Measurements from ENCODE around the gene AZGP1. TPM values are rescaled to one million over a fixed set of nuclear protein-coding genes. Genes with fewer than 3 reads are reported as not detected.

AZGP1 gene
- total RNA-seq, 1 donor from 2014 or later: 0.75 TPM

- no peaks in the 10 kb centered on the region for H3K36me3 ChIP-seq (ENCODE audit: control insufficient read depth, insufficient read depth, low read length)
- no peak for TF ChIP-seq CTCF (IDR thresholded peaks at IDR 0.05; ENCODE audit: insufficient read depth, low read length, poor library complexity, severe bottlenecking)
- H3K27me3 ChIP-seq (ENCODE audit: control insufficient read depth, insufficient read depth, low read length): peaks cover 14% of the 10 kb centered on the region
- no peak for DNase-seq (ENCODE audit: low read depth)
- no peak overlapping the region for H3K4me3 ChIP-seq (ENCODE audit: low read depth, low read length)
These were observed 46.1 kb downstream of the AZGP1 start for GRCh38 chr7:99929730-99930053.

GRCh38 chr7:99928994-99929729 lies 46.7 kb downstream of the AZGP1 start, which contains the start of gene GJC3:
Gene GJC3 (minus strand): TSS chr7:99929620. CDS start chr7:99929620, 0 bp downstream.
- no peak for DNase-seq (ENCODE audit: low read depth)
- Histone ChIP-seq H3K36me3 (ENCODE audit: control insufficient read depth, insufficient read depth, low read length) (no peaks in the 10 kb centered on the region), H3K4me3 (ENCODE audit: low read depth, low read length) (peak within 1 kb of the TSS; percentile 13), H3K27me3 (ENCODE audit: control insufficient read depth, insufficient read depth, low read length) (peaks cover 13% of the 10 kb centered on the region)
- TF ChIP-seq CTCF (IDR thresholded peaks at IDR 0.05; ENCODE audit: insufficient read depth, low read length, poor library complexity, severe bottlenecking): peak; percentile 28

GRCh38 chr7:99928188-99928587 lies 47.6 kb downstream of the AZGP1 start:
- TF ChIP-seq CTCF (IDR thresholded peaks at IDR 0.05; ENCODE audit: insufficient read depth, low read length, poor library complexity, severe bottlenecking): no peak
- Histone ChIP-seq H3K4me3 (ENCODE audit: low read depth, low read length) (no peak overlapping the region), H3K36me3 (ENCODE audit: control insufficient read depth, insufficient read depth, low read length) (no peaks in the 10 kb centered on the region), H3K27me3 (ENCODE audit: control insufficient read depth, insufficient read depth, low read length) (peaks cover 12% of the 10 kb centered on the region)
- DNase-seq (ENCODE audit: low read depth): no peak

- DNase-seq (ENCODE audit: low read depth): no peak
- Histone ChIP-seq H3K36me3 (ENCODE audit: control insufficient read depth, insufficient read depth, low read length) (no peaks in the 10 kb centered on the region), H3K27me3 (ENCODE audit: control insufficient read depth, insufficient read depth, low read length) (peaks cover 10% of the 10 kb centered on the region), H3K4me3 (ENCODE audit: low read depth, low read length) (no peak overlapping the region)
- TF ChIP-seq CTCF (IDR thresholded peaks at IDR 0.05; ENCODE audit: insufficient read depth, low read length, poor library complexity, severe bottlenecking): no peak
These were observed 48.3 kb downstream of the AZGP1 start for GRCh38 chr7:99927536-99927935.

- DNase-seq (ENCODE audit: low read depth): no peak
These were observed 49.5 kb downstream of the AZGP1 start for GRCh38 chr7:99926321-99926720.

More at GRCh38 chr7:99926321-99926720, 49.5 kb downstream of the AZGP1 start:
- H3K27me3 ChIP-seq (ENCODE audit: control insufficient read depth, insufficient read depth, low read length): peaks cover 10% of the 10 kb centered on the region
- no peak overlapping the region for H3K4me3 ChIP-seq (ENCODE audit: low read depth, low read length)
- no peak for TF ChIP-seq CTCF (IDR thresholded peaks at IDR 0.05; ENCODE audit: insufficient read depth, low read length, poor library complexity, severe bottlenecking)
- no peaks in the 10 kb centered on the region for H3K36me3 ChIP-seq (ENCODE audit: control insufficient read depth, insufficient read depth, low read length)

Data from kidney epithelial cell (primary cell).